GM23248 (cell line): Measurements from ENCODE around the gene CACHD1.

Source experiments
- EZH2 ChIP-seq: fragments of 200-600 bp; sonication (generic); IDR thresholded peaks from 2 replicates; pipeline ENCODE4 v1.6.1; 2018; ENCODE audit warnings: antibody characterized with exemption, mild to moderate bottlenecking; ENCODE audit not compliant: insufficient read depth, poor library complexity, severe bottlenecking
- EZH2phosphoT487 ChIP-seq: fragments of 200-600 bp; sonication (generic); IDR thresholded peaks from 2 replicates; pipeline ENCODE4 v1.6.1; 2018; ENCODE audit warnings: antibody characterized with exemption, moderate library complexity, mild to moderate bottlenecking, low read depth; ENCODE audit not compliant: insufficient read depth

- TF ChIP-seq EZH2: no peak
- TF ChIP-seq EZH2phosphoT487: no peak
Measured at GRCh38 chr1:64705591-64705990, 235.7 kb downstream of the CACHD1 start.
